Right cardiac atrium (tissue), 5 donors: ENCODE results near the gene DNAJC17. TPM values are rescaled to one million over a fixed set of nuclear protein-coding genes. Genes with fewer than 3 reads are reported as not detected.

Experiments
- ATAC-seq, 2 donors: fragments of 200-7000 bp; cut with Tn5 transposase; one replicate each; pipeline versions ENCODE4 v1.8.0 to v1.9.1; 2020; ENCODE audit warnings: moderate library complexity in 2 of 2, mild to moderate bottlenecking in 1 of 2
- DNase-seq, 3 donors: peaks; one replicate each; pipeline ENCODE4 v3.0.0-alpha.2; 2020
- H3K27ac ChIP-seq: one replicate; pipeline ENCODE4 v1.5.1; 2013; ENCODE audit warnings: mild to moderate bottlenecking, low read length, control low read depth, moderate library complexity
- H3K27me3 ChIP-seq: one replicate; pipeline ENCODE4 v1.6.1; 2013; ENCODE audit not compliant: control insufficient read depth, insufficient read depth
- H3K4me1 ChIP-seq: one replicate; pipeline ENCODE4 v1.6.1; 2013; ENCODE audit warnings: low read length; ENCODE audit not compliant: control insufficient read depth, insufficient read depth
- H3K4me3 ChIP-seq: one replicate; pipeline ENCODE4 v1.5.1; 2013; ENCODE audit warnings: low read length, control low read depth
- H3K9me3 ChIP-seq: one replicate; pipeline ENCODE4 v1.6.1; 2013; ENCODE audit warnings: low read length; ENCODE audit not compliant: control insufficient read depth
- WGBS: extraction: QIAGEN DNeasy Blood & Tissue Kit; methylation state at CpG from one replicate; pipeline ENCODE4 v1.1.7; 2013; 5-methylcytosine and 5-hydroxymethylcytosine counted together
- intact Hi-C, 4 donors: fragments of 100-400 bp; cut with DNase I; formaldehyde crosslinking; loops; one replicate each; pipeline versions ENCODE4 v1.11.0 to v1.14.0; 2022 to 2023
- polyA plus RNA-seq: library from polyadenylated mRNA; stranded (reverse); fragments of 200-250 nt; gene quantifications from one replicate; pipeline ENCODE4 v1.2.3, GENCODE V29; 2013
- total RNA-seq, 4 donors: library from RNA; stranded (reverse); fragmentation: NEBNext Ultra II Directional; extraction: Animal tissue kit (Norgen Biotek cat#: 25700); gene quantifications; one replicate each; pipeline ENCODE4 v1.2.1, GENCODE V29; 2021
- donor health status: healthy with polysubstance abuse.
- donor health status: DM: no; HTN: yes; CAD: no.
- donor health status: DM: no; HTN: no; CAD: no.
- donor health status: DM: no; HTN: yes; CAD: no; lungs with severe emphysema.
- donor health status: DM: yes; HTN: yes; CAD: no.

The DNAJC17 gene
- total and polyA plus RNA-seq, 5 donors = 17.1 to 30.6 (median 19.2) TPM

GRCh38 chr15:40772014-40772413 lies 35.3 kb downstream of the DNAJC17 start:
- DNase-seq (peak in 1 of 3 donors; percentile 45), ATAC-seq (no peak)
- 91% methylated on average over 13 of the region's 13 CpGs for WGBS
- intact Hi-C loops = no loop called here
- no peaks in the 10 kb centered on the region for H3K27me3 ChIP-seq
- no peak overlapping the region for H3K4me3 ChIP-seq
- H3K27ac ChIP-seq = no peak overlapping the region
- H3K9me3 ChIP-seq = no peaks in the 10 kb centered on the region
- H3K4me1 ChIP-seq = peaks cover 3% of the 10 kb centered on the region

- intact Hi-C loops = no loop called here
- Histone ChIP-seq H3K4me1 (peaks cover 3% of the 10 kb centered on the region), H3K27me3 (no peaks in the 10 kb centered on the region), H3K4me3 (no peak overlapping the region), H3K27ac (no peak overlapping the region), H3K9me3 (no peaks in the 10 kb centered on the region)
- ATAC-seq (no peak), DNase-seq (no peak)
- 94% methylated on average over 5 of the region's 5 CpGs for WGBS
These were observed 36.0 kb downstream of the DNAJC17 start for GRCh38 chr15:40771242-40771641.

- intact Hi-C loops = no loop called here
- no peak overlapping the region for H3K27ac ChIP-seq
These were observed 37.0 kb downstream of the DNAJC17 start for GRCh38 chr15:40770147-40770721.

GRCh38 chr15:40769274-40770146 lies 37.8 kb downstream of the DNAJC17 start, which contains the start of gene C15orf62:
TSS of gene C15orf62 (plus strand) at chr15:40769980. CDS start at chr15:40770496, 516 bp downstream.
- Histone ChIP-seq H3K4me3 (no peak within 1 kb of the TSS), H3K4me1 (peaks cover 3% of the 10 kb centered on the region), H3K27ac (no peak within 1 kb of the TSS), H3K9me3 (no peaks in the 10 kb centered on the region), H3K27me3 (no peaks in the 10 kb centered on the region)
- ATAC-seq (peak; percentile 2 to 34), DNase-seq (peak; percentile 45 to 73 (median 73))
- 62% methylated on average over 28 of the region's 28 CpGs for WGBS
- intact Hi-C loops = no loop called here

More at GRCh38 chr15:40770147-40770721, 37.0 kb downstream of the DNAJC17 start:
- Histone ChIP-seq H3K4me1 (peaks cover 3% of the 10 kb centered on the region), H3K27me3 (no peaks in the 10 kb centered on the region), H3K9me3 (no peaks in the 10 kb centered on the region), H3K4me3 (no peak overlapping the region)
- DNase-seq = no peak
- WGBS = 83% methylated on average over 17 of the region's 17 CpGs
- ATAC-seq = peak in 1 of 2 donors; percentile 26

- Histone ChIP-seq H3K4me3 (no peak overlapping the region), H3K27me3 (no peaks in the 10 kb centered on the region), H3K27ac (no peak overlapping the region), H3K4me1 (peaks cover 3% of the 10 kb centered on the region), H3K9me3 (no peaks in the 10 kb centered on the region)
- intact Hi-C loops = no loop called here
- DNase-seq (peak in 1 of 3 donors; percentile 35), ATAC-seq (peak; percentile 1 to 57)
- WGBS = 70% methylated on average over 21 of the region's 21 CpGs
These were observed 38.6 kb downstream of the DNAJC17 start for GRCh38 chr15:40768521-40769273.

GRCh38 chr15:40767838-40768500 lies 39.3 kb downstream of the DNAJC17 start:
- no peak for DNase-seq
- intact Hi-C loops = no loop called here
- Histone ChIP-seq H3K4me3 (no peak overlapping the region), H3K9me3 (no peaks in the 10 kb centered on the region), H3K27me3 (no peaks in the 10 kb centered on the region), H3K27ac (no peak overlapping the region), H3K4me1 (peaks cover 3% of the 10 kb centered on the region)
- 89% methylated on average over 29 of the region's 29 CpGs for WGBS
- no peak for ATAC-seq

GRCh38 chr15:40766906-40767837 lies 40.1 kb downstream of the DNAJC17 start:
- intact Hi-C loops = no loop called here
- ATAC-seq = no peak
- H3K9me3 ChIP-seq = no peaks in the 10 kb centered on the region
- no peak overlapping the region for H3K27ac ChIP-seq
- no peak for DNase-seq
- 92% methylated on average over 32 of the region's 32 CpGs for WGBS
- H3K4me1 ChIP-seq = peaks cover 3% of the 10 kb centered on the region
- H3K27me3 ChIP-seq = no peaks in the 10 kb centered on the region
- no peak overlapping the region for H3K4me3 ChIP-seq

GRCh38 chr15:40766194-40766815 lies 41.0 kb downstream of the DNAJC17 start:
- no peaks in the 10 kb centered on the region for H3K9me3 ChIP-seq
- H3K4me1 ChIP-seq = peaks cover 3% of the 10 kb centered on the region
- H3K27me3 ChIP-seq = no peaks in the 10 kb centered on the region
- 67% methylated on average over 7 of the region's 7 CpGs for WGBS
- ATAC-seq = no peak
- no peak for DNase-seq
- no peak overlapping the region for H3K27ac ChIP-seq
- intact Hi-C loops = no loop called here
- no peak overlapping the region for H3K4me3 ChIP-seq

- DNase-seq = no peak
- peak overlapping the region; percentile 30 for H3K27ac ChIP-seq
- WGBS = 26% methylated on average over 8 of the region's 8 CpGs
- intact Hi-C loops = no loop called here
- peak overlapping the region; percentile 34 for H3K4me3 ChIP-seq
- no peaks in the 10 kb centered on the region for H3K27me3 ChIP-seq
- ATAC-seq = peak; percentile 3 to 4
- H3K9me3 ChIP-seq = no peaks in the 10 kb centered on the region
- no peaks in the 10 kb centered on the region for H3K4me1 ChIP-seq
These were observed 42.6 kb downstream of the DNAJC17 start for GRCh38 chr15:40764629-40765103.
